T-helper 1 cell treated with Interleukin-12 subunit alpha and Interleukin-12 subunit beta and Interleukin-4 antibody, amounts not matched to agents 30 ng/mL and 1 ng/mL, for 36 hours (primary cell): ENCODE measurements around the gene FBXL3. TPM values are rescaled to one million over a fixed set of nuclear protein-coding genes. Genes with fewer than 3 reads are reported as not detected.

ENCODE experiments used
- total RNA-seq: library from RNA; stranded (reverse); gene quantifications from 2 replicates; pipeline ENCODE4 v1.2.3, GENCODE V29; 2022

FBXL3 gene
- total RNA-seq, 1 donor from 2014 or later = 42.8 TPM

Other genes with a start within 250 kb of the FBXL3 start
- 4.3 TPM in 2 replicates for gene KCTD12, start 140.8 kb downstream of the FBXL3 start, total RNA-seq
- not detected in 2 replicates for gene ACOD1, start 78.6 kb downstream of the FBXL3 start, total RNA-seq
- gene CLN5, start 35.1 kb downstream of the FBXL3 start, total RNA-seq = 17.2 and 18.2 TPM in 2 replicates